ENCODE measurements around the gene CD200R1.

The CD200R1 gene, protein sequence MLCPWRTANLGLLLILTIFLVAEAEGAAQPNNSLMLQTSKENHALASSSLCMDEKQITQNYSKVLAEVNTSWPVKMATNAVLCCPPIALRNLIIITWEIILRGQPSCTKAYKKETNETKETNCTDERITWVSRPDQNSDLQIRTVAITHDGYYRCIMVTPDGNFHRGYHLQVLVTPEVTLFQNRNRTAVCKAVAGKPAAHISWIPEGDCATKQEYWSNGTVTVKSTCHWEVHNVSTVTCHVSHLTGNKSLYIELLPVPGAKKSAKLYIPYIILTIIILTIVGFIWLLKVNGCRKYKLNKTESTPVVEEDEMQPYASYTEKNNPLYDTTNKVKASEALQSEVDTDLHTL

GRCh38 chr3:112974894-112975293 is at the start of gene CD200R1:
TSS of gene CD200R1 (minus strand) at chr3:112975103. CDS start at chr3:112974857, 246 bp downstream.
- no peak for DNase-seq (ENCODE audit: low spot score)

DNA sequence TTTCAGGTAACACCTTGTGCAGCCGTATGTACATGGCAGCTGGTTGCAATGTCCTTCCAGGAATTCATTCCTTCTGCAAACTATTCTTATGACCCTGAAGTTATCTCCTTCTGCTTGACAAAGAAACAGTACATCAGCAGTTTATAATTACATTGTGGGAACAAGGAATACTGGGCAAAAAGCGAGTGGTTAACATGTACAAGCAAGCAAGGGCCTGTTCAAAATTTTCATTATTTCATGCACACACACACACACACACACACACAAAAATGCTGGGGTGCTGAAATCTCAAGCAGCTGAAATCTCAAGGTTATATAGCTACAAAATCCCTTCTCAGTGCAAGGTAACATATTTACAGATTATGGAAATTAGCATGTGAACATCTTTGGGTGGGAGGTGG is 46.6 kb upstream of the CD200R1 start:
- DNase-seq (ENCODE audit: low spot score) = no peak

GRCh38 chr3:113019182-113020137 is 44.6 kb upstream of the CD200R1 start:
- peak; percentile 89 for DNase-seq (ENCODE audit: low spot score)

DNA sequence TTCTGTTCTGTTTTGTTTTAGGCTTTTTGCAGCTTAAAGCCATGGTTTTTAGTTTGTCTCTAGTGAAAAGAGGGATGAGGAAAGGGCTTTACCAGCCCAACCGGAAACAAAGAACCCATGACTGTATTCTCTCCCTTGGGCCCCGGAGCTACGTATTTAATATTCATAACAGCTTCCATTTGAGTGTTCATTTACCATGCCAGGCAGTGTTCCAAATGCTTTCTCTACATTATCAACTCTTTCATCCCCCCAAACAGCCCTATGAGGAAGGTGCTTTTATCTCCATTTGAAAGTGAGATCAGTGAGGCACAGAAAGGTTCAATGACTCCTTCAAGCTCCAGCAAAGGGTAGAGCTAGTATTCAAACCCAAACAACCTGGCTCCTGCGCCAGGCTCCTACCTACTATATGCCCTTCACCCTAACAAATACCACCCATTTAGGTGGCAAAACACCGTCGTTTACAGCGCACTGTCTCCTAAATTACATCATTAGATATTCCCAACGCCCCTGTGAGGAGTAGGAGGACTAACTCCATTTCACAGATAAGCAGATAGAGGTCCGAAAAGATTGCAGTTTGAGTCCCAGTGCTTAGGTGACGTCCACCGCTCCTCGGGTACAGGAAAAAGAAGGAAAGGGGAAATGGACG is 43.8 kb upstream of the CD200R1 start:
- DNase-seq (ENCODE audit: low spot score) = no peak

DNA sequence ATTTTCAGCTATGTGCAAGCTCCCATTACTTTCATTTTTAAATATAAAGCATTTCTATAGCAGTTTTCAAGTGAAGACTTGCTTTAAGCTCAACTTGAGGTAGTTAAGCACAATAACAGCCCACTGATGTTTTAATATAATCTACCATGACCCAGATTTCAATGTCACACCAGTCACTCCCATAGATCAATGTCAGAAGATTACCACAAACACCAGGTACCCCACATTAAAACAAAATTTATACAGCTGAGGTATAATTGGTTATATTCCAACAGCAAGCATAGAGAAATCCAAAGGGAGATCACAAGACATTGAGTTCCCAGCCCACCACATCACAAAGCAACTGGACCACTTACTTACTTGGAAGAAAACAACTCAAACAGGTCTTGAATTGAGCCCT is 38.7 kb upstream of the CD200R1 start:
- no peak for DNase-seq (ENCODE audit: low spot score)

- DNase-seq (ENCODE audit: low spot score) = no peak
Observed at GRCh38 chr3:113008117-113008516, 33.2 kb upstream of the CD200R1 start.

GRCh38 chr3:113006359-113007056 is 31.6 kb upstream of the CD200R1 start:
- no peak for DNase-seq (ENCODE audit: low spot score)

- no peak for DNase-seq (ENCODE audit: low spot score)
Observed at GRCh38 chr3:113005611-113006010, 30.7 kb upstream of the CD200R1 start.

DNA sequence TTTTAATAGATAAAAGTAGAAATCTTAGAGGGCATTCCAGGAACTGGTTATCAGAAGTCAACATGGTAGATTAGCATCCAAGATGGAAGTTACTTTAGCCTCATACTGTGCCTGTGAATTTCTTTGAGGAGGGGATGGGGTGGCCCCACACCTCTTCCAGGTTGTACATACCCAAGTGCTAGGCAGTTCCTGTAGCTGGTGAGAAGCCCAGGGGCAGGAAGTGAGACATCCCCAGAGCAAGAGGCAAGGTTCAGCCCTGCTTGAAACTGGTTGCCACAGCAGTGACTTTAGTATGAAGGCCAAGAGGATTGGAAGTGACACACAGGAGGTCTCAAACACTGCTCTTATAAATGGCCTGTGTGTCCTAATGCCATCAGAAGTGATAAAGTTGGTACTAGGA is 27.8 kb upstream of the CD200R1 start:
- DNase-seq (ENCODE audit: low spot score) = no peak

GRCh38 chr3:113002037-113002436 is 27.1 kb upstream of the CD200R1 start:
- no peak for DNase-seq (ENCODE audit: low spot score)

- no peak for DNase-seq (ENCODE audit: low spot score)
Observed at GRCh38 chr3:113000691-113001090, 25.8 kb upstream of the CD200R1 start.

GRCh38 chr3:112995800-112996199 is 20.9 kb upstream of the CD200R1 start:
- no peak for DNase-seq (ENCODE audit: low spot score)

DNA sequence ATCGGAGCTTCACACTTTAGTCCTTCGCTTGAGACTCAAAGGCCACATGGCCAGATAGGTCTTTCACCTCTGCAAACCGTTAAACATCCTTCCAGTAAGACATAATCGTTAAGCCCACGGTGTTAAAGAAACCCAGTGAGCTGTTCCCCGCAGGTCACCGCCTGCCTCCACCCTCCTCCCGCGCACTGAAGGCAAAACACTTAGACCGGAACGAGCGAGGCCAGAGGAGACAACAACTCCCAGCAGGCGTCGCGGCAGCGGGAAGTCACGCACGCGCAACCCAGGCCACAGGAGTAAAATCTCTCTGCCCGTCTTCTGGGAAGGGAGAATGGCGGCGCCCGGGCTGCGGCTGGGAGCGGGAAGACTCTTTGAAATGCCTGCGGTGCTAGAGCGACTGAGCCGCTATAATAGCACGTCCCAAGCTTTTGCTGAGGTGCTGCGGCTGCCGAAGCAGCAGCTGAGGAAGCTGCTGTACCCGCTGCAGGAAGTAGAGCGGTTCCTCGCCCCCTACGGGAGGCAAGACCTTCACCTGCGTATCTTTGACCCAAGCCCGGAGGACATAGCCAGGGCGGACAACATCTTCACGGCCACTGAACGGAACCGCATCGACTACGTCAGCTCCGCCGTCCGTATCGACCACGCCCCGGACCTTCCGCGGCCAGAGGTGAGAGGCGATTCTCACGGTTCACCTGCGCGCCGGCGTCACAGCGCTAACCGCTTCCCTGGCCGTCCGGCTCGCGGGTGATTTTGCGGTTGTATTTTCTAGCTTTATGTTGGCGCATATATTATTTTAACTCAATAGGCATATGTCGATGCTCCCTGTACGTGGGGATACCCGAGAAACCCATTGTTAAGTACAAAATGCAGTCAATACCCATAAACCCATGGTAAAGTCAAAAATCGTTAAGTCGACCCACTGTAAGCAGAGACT is 16.0 kb upstream of the CD200R1 start, which contains the start of gene GTPBP8:
Gene GTPBP8 (plus strand): TSS at position 313 of the 931 bp plus-strand sequence. CDS start 16 bp downstream, at position 329.
- DNase-seq (ENCODE audit: low spot score) = peak; percentile 81

DNA sequence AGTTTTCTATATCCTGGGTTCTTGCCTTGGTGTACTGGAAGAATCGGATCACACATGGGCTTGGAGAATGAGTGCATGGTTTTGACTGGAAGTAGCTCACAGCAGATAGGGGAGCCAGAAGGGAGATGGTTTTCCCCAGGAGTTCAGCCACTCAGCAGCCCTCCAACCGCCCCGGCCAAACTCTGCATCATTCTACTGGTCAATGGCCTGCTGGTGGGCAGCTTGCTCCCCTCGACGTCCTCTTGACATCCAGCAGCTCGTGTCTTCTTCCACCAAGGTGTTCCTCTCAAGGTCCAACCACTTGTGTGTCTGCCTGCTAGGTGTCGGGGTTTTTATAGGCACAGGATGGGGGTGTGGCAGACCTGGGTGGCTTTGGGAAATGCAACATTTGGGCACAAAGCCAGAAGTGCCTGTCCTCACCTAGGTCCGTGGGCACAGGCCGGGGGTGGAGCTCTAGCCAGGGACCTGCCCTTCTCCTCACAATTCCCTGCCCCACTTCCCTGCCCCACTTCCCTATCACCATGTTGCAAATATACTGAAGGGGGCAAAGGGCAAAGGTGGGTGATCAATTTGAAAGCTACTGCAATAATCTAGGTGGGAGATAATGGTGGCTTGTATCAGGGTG is 12.9 kb upstream of the CD200R1 start:
- no peak for DNase-seq (ENCODE audit: low spot score)

- no peak for DNase-seq (ENCODE audit: low spot score)
Observed at GRCh38 chr3:112984485-112984884, 9.6 kb upstream of the CD200R1 start.

DNA sequence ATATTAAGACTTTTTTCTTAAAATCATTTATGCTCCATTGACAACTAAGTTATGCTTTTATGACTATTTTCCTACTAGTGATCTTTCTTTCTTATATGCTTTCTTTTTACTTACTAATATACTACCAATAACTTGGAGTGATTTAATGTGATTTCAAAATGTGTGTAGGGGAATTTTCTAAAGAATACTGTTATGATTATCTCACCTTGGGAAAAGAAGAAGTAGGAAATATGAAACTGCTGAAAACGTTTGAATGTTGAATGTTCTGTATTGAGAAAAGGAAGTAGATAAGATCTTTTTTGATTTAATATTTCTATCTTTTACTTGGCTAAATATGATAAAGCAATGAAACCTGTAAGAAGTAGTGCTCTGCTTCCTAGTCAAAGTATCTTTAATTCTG is 7.8 kb upstream of the CD200R1 start:
- DNase-seq (ENCODE audit: low spot score) = no peak

DNA sequence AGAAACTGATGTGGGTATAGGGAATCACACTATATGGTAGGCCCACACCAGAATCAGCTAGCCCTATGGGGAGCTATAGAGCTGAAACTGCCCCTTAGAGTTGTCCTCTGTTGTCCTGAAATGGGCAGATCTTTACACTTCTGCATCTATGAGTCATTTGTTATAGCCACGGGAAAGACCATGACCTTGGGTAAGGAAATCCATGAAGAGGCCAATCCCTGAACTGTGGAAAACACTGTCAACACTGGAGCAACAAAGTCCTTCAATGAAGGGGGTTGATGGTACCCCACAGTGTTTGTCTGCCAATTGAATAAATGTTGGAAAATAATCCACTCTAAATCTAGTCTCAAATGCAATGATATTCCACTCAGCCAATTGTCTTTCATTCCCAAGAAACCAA is 5.2 kb upstream of the CD200R1 start:
- DNase-seq (ENCODE audit: low spot score) = no peak

DNA sequence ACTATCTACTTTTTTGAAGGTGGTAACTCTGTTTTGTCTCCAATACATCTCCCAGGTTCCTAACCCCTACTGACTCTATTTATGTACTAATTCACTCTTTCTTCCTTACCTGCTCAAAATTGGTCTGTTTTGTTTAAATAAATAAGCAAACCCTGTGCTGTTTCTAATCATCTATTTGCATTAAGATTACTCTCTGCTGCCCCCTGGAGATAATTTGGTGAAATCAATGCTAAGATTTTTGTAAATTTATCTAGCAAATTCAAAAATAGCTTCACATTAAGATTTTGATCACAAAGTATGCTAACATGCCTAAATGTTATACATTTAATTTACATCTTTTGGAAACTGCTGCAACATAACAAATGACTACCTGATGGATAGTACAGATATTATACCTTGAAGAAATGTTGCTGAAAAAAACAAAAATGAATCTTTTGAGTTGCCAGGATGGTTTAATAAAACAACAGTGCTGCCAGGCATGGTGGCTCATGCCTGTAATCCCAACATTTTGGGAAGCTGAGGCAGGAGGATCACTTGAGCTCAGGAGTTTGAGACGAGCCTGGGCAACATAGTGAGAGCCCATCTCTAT is 4.4 kb upstream of the CD200R1 start:
- no peak for DNase-seq (ENCODE audit: low spot score)

DNA sequence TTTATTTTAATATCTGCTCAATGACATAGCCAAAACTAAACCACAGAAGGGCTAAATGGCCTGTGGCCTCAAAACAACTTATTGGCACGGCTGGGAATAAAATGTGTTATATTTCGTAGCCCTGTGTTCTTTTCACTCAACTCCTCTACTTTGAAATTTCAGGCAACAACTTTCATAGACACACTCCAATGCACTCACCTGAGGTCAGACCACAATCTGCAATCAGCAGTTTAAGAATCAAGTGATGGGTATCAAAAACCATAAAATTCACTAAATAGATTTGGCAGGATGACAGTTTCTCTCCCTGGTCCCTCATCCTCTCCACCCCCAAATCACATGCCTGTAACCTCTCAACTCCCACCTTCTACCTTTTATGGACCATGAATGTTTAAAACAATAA is 2.0 kb upstream of the CD200R1 start:
- no peak for DNase-seq (ENCODE audit: low spot score)

GRCh38 chr3:112976001-112976400 is 1.1 kb upstream of the CD200R1 start:
- DNase-seq (ENCODE audit: low spot score) = no peak
